Measurements from ENCODE around the gene MORF4L1.

GRCh38 chr15:78868366-78868765 lies 4.3 kb upstream of the MORF4L1 start:
- TF ChIP-seq, protein P1, sequence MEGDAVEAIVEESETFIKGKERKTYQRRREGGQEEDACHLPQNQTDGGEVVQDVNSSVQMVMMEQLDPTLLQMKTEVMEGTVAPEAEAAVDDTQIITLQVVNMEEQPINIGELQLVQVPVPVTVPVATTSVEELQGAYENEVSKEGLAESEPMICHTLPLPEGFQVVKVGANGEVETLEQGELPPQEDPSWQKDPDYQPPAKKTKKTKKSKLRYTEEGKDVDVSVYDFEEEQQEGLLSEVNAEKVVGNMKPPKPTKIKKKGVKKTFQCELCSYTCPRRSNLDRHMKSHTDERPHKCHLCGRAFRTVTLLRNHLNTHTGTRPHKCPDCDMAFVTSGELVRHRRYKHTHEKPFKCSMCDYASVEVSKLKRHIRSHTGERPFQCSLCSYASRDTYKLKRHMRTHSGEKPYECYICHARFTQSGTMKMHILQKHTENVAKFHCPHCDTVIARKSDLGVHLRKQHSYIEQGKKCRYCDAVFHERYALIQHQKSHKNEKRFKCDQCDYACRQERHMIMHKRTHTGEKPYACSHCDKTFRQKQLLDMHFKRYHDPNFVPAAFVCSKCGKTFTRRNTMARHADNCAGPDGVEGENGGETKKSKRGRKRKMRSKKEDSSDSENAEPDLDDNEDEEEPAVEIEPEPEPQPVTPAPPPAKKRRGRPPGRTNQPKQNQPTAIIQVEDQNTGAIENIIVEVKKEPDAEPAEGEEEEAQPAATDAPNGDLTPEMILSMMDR (IDR thresholded peaks at IDR 0.05), result no peak
- no peak for TF ChIP-seq POLR2A (IDR thresholded peaks at IDR 0.05)
